Prostate gland (tissue), 2 donors: ENCODE data around the gene SAFB. TPM values are rescaled to one million over a fixed set of nuclear protein-coding genes. Genes with fewer than 3 reads are reported as not detected.

ENCODE experiments used
- DNase-seq: peaks from one replicate; pipeline ENCODE4 v3.0.0-alpha.2; 2019; ENCODE audit warnings: low spot score
- H3K27ac ChIP-seq, 2 donors: fragments of 200-600 bp; sonication (generic); 2 replicates each; pipeline ENCODE4 v1.5.1; 2017 to 2019
- H3K27me3 ChIP-seq: fragments of 200-600 bp; sonication (generic); replicated peaks from 2 replicates; pipeline ENCODE4 v1.5.1; 2019; ENCODE audit not compliant: insufficient read depth
- H3K36me3 ChIP-seq, 2 donors: fragments of 200-600 bp; sonication (generic); 1 replicate in 1 of 2; 2 replicates in 1 of 2; pipeline versions ENCODE4 v1.5.1 to v1.8.1; 2017 to 2019
- H3K4me1 ChIP-seq: fragments of 200-600 bp; sonication (generic); replicated peaks from 2 replicates; pipeline ENCODE4 v1.5.1; 2019
- H3K4me3 ChIP-seq, 2 donors: fragments of 200-600 bp; sonication (generic); 2 replicates each; pipeline ENCODE4 v1.5.1; 2017 to 2019
- H3K9me3 ChIP-seq: fragments of 200-600 bp; sonication (generic); 2 replicates; pipeline ENCODE4 v1.5.1; 2017
- CTCF ChIP-seq, 4 experiments: fragments of 200-600 bp in 2 of 4; fragments of 450-650 bp in 2 of 4; sonication (generic) in 2 of 4; IDR thresholded peaks; 1 replicate in 3 of 4; 2 replicates in 1 of 4; pipeline ENCODE4 v1.5.1; 2016 to 2019; ENCODE audit warnings: antibody characterized with exemption in 4 of 4, mild to moderate bottlenecking in 2 of 4, moderate library complexity in 2 of 4
- POLR2A ChIP-seq: fragments of 450-650 bp; IDR thresholded peaks from one replicate; pipeline ENCODE4 v1.6.1; 2016; ENCODE audit warnings: antibody characterized with exemption, mild to moderate bottlenecking
- POLR2AphosphoS5 ChIP-seq: sonication (generic); formaldehyde crosslinking; IDR thresholded peaks from one replicate; pipeline ENCODE4 v1.6.1; 2017; ENCODE audit warnings: antibody characterized with exemption
- WGBS: methylation state at CpG from one replicate; pipeline ENCODE4 v1.1.5; 2018; 5-methylcytosine and 5-hydroxymethylcytosine counted together
- intact Hi-C: fragments of 100-400 bp; cut with DNase I; formaldehyde crosslinking; loops from one replicate; pipeline ENCODE4 v1.14.2; 2022
- total RNA-seq, 2 donors: library from RNA; depleted of rRNA; stranded (reverse); fragments of >200 nt; gene quantifications; one replicate each; pipeline ENCODE4 v1.1.0, GENCODE V29; 2016

Gene SAFB
- total RNA-seq, 2 donors from 2014 or later = 63.6 to 182 TPM

- TF ChIP-seq CTCF (IDR thresholded peaks at IDR 0.05) (no peak), POLR2A (no peak), POLR2AphosphoS5 (no peak)
- Histone ChIP-seq H3K9me3 (no peaks in the 10 kb centered on the region), H3K27ac (no peak overlapping the region), H3K4me1 (no peaks in the 10 kb centered on the region), H3K36me3 (peaks cover 0 to 6% of the 10 kb centered on the region in 2 donors), H3K4me3 (no peak overlapping the region), H3K27me3 (no peaks in the 10 kb centered on the region)
- 89% methylated on average over 13 of the region's 13 CpGs for WGBS
- no peak for DNase-seq
- intact Hi-C loops = no loop called here
Measured at GRCh38 chr19:5672708-5673459, 50.0 kb downstream of the SAFB start.

- Histone ChIP-seq H3K9me3 (no peaks in the 10 kb centered on the region), H3K4me1 (no peaks in the 10 kb centered on the region), H3K36me3 (peaks cover 0 to 4% of the 10 kb centered on the region in 2 donors), H3K4me3 (no peak overlapping the region), H3K27ac (no peak overlapping the region), H3K27me3 (no peaks in the 10 kb centered on the region)
- no peak for TF ChIP-seq CTCF (IDR thresholded peaks at IDR 0.05)
- no peak for TF ChIP-seq POLR2A
- TF ChIP-seq POLR2AphosphoS5 = no peak
- intact Hi-C loops = no loop called here
- no peak for DNase-seq
- WGBS = 98% methylated on average over 1 of the region's 1 CpG
Measured at GRCh38 chr19:5673752-5674151, 50.9 kb downstream of the SAFB start.

GRCh38 chr19:5674714-5675113 lies 51.8 kb downstream of the SAFB start:
- peaks cover 5% of the 10 kb centered on the region for H3K4me1 ChIP-seq
- no peak for TF ChIP-seq POLR2AphosphoS5
- TF ChIP-seq CTCF (IDR thresholded peaks at IDR 0.05) = no peak
- TF ChIP-seq POLR2A = no peak
- intact Hi-C loops = no loop called here
- H3K4me3 ChIP-seq = no peak overlapping the region
- DNase-seq = no peak
- H3K9me3 ChIP-seq = no peaks in the 10 kb centered on the region
- no peaks in the 10 kb centered on the region for H3K36me3 ChIP-seq
- no peak overlapping the region for H3K27ac ChIP-seq
- no peaks in the 10 kb centered on the region for H3K27me3 ChIP-seq
- 72% methylated on average over 5 of the region's 5 CpGs for WGBS

- WGBS = 73% methylated on average over 17 of the region's 17 CpGs
- intact Hi-C loops = no loop called here
- Histone ChIP-seq H3K4me3 (no peak overlapping the region), H3K4me1 (peaks cover 7% of the 10 kb centered on the region), H3K27ac (no peak overlapping the region), H3K36me3 (no peaks in the 10 kb centered on the region), H3K27me3 (no peaks in the 10 kb centered on the region), H3K9me3 (no peaks in the 10 kb centered on the region)
- no peak for DNase-seq
- TF ChIP-seq CTCF (IDR thresholded peaks at IDR 0.05) = no peak
Measured at GRCh38 chr19:5676105-5676771, 53.4 kb downstream of the SAFB start.

- Histone ChIP-seq H3K27me3 (no peaks in the 10 kb centered on the region), H3K9me3 (no peaks in the 10 kb centered on the region), H3K4me1 (peaks cover 7% of the 10 kb centered on the region), H3K4me3 (no peak overlapping the region), H3K27ac (no peak overlapping the region), H3K36me3 (no peaks in the 10 kb centered on the region)
- intact Hi-C loops = no loop called here
- no peak for TF ChIP-seq POLR2AphosphoS5
- no peak for TF ChIP-seq POLR2A
- no peak for TF ChIP-seq CTCF (IDR thresholded peaks at IDR 0.05)
- WGBS = 81% methylated on average over 13 of the region's 13 CpGs
- DNase-seq = no peak
Measured at GRCh38 chr19:5676772-5677105, 53.9 kb downstream of the SAFB start.
